GM19025 (cell line): ENCODE data around the gene UBE2O.
A peak's percentile ranks its signal among the peaks of the same experiment; 100 is the strongest.
"Not testable (repeated sequence)": the region's sequence is repeated elsewhere in the genome, so short reads cannot be mapped to it uniquely, and the experiment has no call there.

ENCODE experiments used
- ATAC-seq: cut with Tn5 transposase; IDR thresholded peaks from one replicate; pipeline ENCODE4 v1.9.1; 2021; ENCODE audit warnings: mild to moderate bottlenecking, low read depth, moderate library complexity; ENCODE audit not compliant: unreplicated experiment

The UBE2O gene

GRCh38 chr17:76357597-76358158 is 95.3 kb downstream of the UBE2O start:
- ATAC-seq = no peak

DNA sequence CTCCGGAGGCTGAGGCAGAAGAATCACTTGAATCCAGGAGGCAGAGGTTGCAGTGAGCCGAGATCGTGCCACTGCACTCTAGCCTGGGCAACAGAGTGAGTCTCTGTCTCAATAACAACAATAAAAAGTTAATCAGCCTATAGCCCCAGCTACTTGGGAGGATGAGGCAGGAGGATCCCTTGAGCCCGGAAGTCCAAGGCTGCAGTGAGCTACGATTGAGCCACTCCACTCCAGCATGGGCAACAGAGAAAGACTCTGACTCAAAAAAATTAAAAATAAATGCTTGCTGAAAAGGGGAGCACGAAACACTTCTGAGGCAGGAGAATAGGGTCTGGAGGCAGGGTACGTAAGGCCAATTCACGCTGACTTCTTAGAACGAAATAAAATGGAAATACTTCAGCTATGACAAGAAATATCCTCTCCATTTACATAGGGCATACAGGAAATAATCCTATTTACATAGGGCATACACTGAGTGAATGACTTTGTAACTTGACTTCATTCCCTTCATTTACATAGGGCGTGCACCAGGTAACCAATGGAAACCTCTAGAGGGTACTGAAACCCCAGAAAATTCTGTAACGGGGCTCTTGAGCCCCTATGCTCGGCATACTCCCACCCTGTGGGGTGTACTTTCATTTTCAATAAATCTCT is 96.0 kb downstream of the UBE2O start:
- ATAC-seq = no peak

DNA sequence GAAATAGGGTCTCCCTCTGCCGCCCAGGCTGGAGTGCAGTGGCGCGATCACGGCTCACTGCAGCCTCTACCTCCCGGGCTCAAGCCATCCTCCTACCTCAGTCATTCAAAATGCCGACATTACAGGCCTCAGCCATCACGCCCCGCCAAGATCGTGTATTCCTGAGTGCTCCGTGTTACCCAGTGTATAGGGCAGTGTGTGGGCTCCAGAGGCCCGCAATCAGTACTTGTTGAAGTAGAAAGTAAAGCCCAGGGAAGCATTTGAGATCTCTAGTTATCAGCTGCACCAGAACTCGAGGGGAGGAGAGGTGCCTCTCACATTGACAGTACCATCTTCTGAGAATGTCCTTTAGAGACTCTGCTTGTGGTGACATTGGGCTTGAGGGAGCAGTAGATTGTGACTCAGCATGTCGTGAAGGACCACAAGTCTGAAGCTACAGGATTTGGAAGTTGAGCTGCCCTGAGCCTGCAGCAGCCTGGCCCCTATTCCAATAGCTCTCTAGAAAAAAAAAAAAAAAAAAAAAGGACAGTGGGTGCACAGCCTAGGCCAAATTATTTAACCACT is 98.1 kb downstream of the UBE2O start:
- ATAC-seq = no peak

- no peak for ATAC-seq
Observed at GRCh38 chr17:76354317-76354729, 98.6 kb downstream of the UBE2O start.

- peak; percentile 83 for ATAC-seq
Observed at GRCh38 chr17:76353599-76354316, 99.2 kb downstream of the UBE2O start, which contains the start of gene PRPSAP1. TSS of gene PRPSAP1 (minus strand) at chr17:76353916. CDS start at chr17:76353703, 213 bp downstream.

DNA sequence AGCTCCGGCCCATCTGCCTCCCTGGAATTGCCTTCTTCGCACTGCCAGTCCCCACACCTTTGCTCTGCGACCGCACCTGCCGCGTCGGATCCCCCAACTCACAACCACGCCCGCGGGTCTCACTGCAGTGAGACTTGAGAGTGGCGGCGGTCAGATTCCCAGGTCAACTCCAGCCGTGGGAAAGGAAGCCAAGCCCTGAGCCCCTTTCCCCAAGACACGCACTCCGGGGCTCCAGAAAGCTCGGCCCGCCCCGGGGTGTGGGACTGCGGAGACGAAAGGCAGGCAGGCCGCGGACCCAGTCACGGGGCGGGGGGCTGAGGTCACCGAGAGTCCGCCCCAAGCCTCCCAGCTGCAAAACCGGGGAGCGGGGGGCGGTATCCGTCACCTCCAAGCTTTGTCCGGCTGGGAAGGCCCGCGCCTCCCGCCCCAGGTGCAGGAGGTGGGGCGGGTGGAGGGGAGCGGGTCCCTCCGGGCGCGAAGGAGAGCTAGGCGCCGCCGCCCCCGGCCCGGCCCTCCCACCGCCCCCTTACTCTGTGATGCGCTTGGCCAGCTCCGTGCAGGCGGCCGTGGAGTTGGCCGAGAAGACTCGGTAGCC is 99.9 kb downstream of the UBE2O start:
- ATAC-seq = peak; percentile 11

DNA sequence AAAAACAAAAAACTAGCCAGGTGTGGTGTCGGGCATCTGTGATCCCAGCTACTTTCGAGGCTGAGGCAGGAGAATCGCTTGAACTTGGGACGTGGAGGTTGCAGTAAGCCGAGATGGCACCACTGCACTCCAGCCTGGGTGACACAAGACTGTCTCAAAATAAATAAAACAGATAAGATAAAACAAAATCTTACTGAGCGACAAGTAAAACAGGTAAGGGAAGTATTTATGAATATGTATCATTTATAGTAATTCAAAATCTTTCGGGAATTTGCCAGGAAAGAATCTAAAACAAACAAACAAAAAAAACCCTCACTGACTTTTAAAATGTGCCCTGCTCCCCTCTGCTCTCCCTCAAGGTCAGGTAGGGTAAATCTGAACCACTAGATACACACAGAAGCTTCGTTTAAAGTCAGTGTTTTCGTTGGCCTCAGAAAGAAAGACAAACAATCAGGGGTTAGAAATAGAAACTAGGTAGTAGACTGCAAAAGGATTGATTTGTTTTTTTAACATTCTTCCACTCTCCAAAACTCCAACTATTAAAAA is 101.4 kb downstream of the UBE2O start:
- ATAC-seq = no peak

GRCh38 chr17:76350463-76350862 is 102.5 kb downstream of the UBE2O start:
- no peak for ATAC-seq

- ATAC-seq = not testable (repeated sequence)
Observed at GRCh38 chr17:76346936-76347335, 106.0 kb downstream of the UBE2O start.

DNA sequence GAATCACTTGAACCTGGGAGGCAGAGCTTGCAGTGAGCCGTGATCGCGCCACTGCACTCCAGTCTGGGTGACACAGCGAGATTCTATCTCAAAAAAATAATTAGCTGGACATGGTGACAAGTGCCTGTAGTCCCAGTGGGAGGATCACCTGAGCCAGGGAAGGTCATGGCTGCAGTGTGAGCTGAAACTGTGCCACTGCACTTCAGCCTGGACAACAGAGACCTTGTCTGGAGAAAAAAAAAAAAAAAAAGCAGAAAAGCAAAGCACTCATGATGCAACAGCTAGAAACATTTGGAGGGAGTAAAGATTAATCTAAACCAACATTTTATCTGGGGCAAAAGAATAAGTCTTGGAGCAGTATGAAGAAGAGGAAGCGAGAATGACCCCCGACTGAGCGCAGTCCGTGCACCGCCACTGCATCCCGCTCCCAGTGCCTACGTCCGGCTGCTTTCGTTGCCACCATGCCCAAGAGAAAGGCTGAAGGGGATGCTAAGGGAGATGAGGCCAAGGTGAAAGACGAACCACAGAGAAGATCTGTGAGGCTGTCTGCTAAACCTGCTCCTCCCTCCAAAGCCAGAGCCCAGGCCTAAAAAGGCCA is 107.5 kb downstream of the UBE2O start:
- ATAC-seq = no peak

DNA sequence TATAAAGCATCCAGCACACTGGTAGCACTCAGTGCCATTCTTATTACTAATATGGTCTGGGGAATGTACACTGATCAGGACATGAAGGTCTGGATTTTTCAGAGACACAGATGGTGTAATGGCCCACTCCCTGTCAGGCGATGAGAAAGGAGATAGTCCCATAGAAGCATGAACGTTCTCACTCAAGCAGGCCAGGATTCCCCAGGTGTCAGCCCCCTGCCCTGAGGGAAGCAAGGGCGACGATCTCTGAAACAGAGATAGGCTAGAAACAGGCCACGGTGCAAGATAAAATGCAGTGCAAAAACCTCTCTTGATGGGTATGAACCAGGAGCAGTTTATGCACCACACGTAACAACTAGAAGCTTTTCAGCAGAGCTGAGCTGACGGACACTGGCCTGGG is 109.8 kb downstream of the UBE2O start:
- no peak for ATAC-seq

DNA sequence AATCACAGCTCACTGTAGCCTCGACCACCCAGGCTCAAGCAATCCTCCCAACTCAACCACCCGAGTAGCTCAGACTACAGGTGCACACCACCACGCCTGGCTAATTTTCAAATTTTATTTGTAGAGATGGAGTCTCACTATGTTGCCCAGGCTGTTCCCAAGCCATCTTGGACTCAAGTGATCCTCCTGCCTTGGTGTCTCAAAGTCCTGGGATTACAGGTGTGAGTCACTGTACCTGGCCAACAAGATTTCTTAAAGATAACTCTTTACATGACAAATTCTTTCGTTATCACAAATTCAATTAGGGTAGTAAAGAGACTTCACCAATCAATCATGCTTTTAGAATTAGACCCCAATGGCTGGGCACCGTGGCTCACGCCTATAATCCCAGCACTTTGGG is 111.7 kb downstream of the UBE2O start:
- no peak for ATAC-seq
